ENCODE data around the gene ZSCAN10. TPM values are rescaled to one million over a fixed set of nuclear protein-coding genes. Genes with fewer than 3 reads are reported as not detected.

The ZSCAN10 gene
- total RNA-seq, 3 donors from 2014 or later (not counting 1 experiment from before 2014, with no cell fraction given), result 0.65 to 0.96 (median 0.77) TPM

GRCh38 chr16:3059723-3060242 is 39.3 kb downstream of the ZSCAN10 start:
- WGBS (ENCODE audit: insufficient coverage), result 40% methylated on average over 8 of the region's 9 CpGs
- Histone ChIP-seq H3K9me3 (ENCODE audit: control insufficient read depth, insufficient read depth, low read length) (no peaks in the 10 kb centered on the region), H3K27me3 (ENCODE audit: control insufficient read depth, insufficient read depth, low read length) (no peaks in the 10 kb centered on the region), H3K4me3 (ENCODE audit: low read length) (peak overlapping the region; percentile 36), H3K36me3 (ENCODE audit: control insufficient read depth, insufficient read depth, low read length) (peaks cover 11% of the 10 kb centered on the region), H3K4me1 (ENCODE audit: control insufficient read depth, insufficient read depth, low read length) (peaks cover 56% of the 10 kb centered on the region), H3K27ac (ENCODE audit: low read length) (peak overlapping the region; percentile 73)
- DNase-seq (no peak), ATAC-seq (no peak)
- no peaks in the 10 kb centered on the region for H3K36me3 Mint-ChIP-seq
- no peaks in the 10 kb centered on the region for H3K9me3 Mint-ChIP-seq
- peak overlapping the region; percentile 84 to 90 for H3K27ac Mint-ChIP-seq
- H3K4me1 Mint-ChIP-seq, result peaks cover 17 to 55% of the 10 kb centered on the region in 2 donors
- intact Hi-C loops (cut with micrococcal nuclease), result loop anchor here (1.0 to 5.0 kb wide), 3 partner anchors 38 to 107 kb away; partner anchors contain the start of gene ZSCAN10
- H3K27me3 Mint-ChIP-seq (ENCODE audit: low read depth in 2 of 2), result no peaks in the 10 kb centered on the region
- H3K4me3 Mint-ChIP-seq, result peak overlapping the region; percentile 89
- TF ChIP-seq CTCF (IDR thresholded peaks at IDR 0.05), result no peak

- H3K4me1 ChIP-seq (ENCODE audit: control insufficient read depth, insufficient read depth, low read length), result peaks cover 56% of the 10 kb centered on the region
- no peaks in the 10 kb centered on the region for H3K27me3 ChIP-seq (ENCODE audit: control insufficient read depth, insufficient read depth, low read length)
- H3K9me3 Mint-ChIP-seq, result no peaks in the 10 kb centered on the region
- no peaks in the 10 kb centered on the region for H3K36me3 Mint-ChIP-seq
- H3K4me3 ChIP-seq (ENCODE audit: low read length), result peak overlapping the region; percentile 93
- peak overlapping the region; percentile 81 for H3K27ac ChIP-seq (ENCODE audit: low read length)
- H3K36me3 ChIP-seq (ENCODE audit: control insufficient read depth, insufficient read depth, low read length), result peaks cover 11% of the 10 kb centered on the region
- intact Hi-C loops (cut with micrococcal nuclease), result loop anchor here (1.0 to 5.0 kb wide), 3 partner anchors 38 to 107 kb away; partner anchors contain the start of gene ZSCAN10
- peak; percentile 90 to 95 for DNase-seq
- ATAC-seq, result peak; percentile 92 to 97 (median 94)
- H3K4me3 Mint-ChIP-seq, result peak overlapping the region; percentile 93
- peaks cover 22 to 57% of the 10 kb centered on the region in 2 donors for H3K4me1 Mint-ChIP-seq
- WGBS (ENCODE audit: insufficient coverage), result under 1% methylated on average over 67 of the region's 67 CpGs
- peak overlapping the region; percentile 84 to 90 for H3K27ac Mint-ChIP-seq
- no peaks in the 10 kb centered on the region for H3K9me3 ChIP-seq (ENCODE audit: control insufficient read depth, insufficient read depth, low read length)
- TF ChIP-seq CTCF (IDR thresholded peaks at IDR 0.05), result peak; percentile 92
- H3K27me3 Mint-ChIP-seq (ENCODE audit: low read depth in 2 of 2), result no peaks in the 10 kb centered on the region
Observed at GRCh38 chr16:3059041-3059722, 39.9 kb downstream of the ZSCAN10 start.

GRCh38 chr16:3058139-3059030 is 40.7 kb downstream of the ZSCAN10 start:
- 5% methylated on average over 77 of the region's 77 CpGs for WGBS (ENCODE audit: insufficient coverage)
- Mint-ChIP-seq H3K36me3 (no peaks in the 10 kb centered on the region), H3K4me1 (peaks cover 30 to 60% of the 10 kb centered on the region in 2 donors), H3K27me3 (ENCODE audit: low read depth in 2 of 2) (no peaks in the 10 kb centered on the region), H3K4me3 (peak overlapping the region; percentile 93), H3K27ac (peak overlapping the region; percentile 84 to 90), H3K9me3 (no peaks in the 10 kb centered on the region)
- peak; percentile 46 to 54 (median 52) for ATAC-seq
- Histone ChIP-seq H3K4me3 (ENCODE audit: low read length) (peak overlapping the region; percentile 93), H3K4me1 (ENCODE audit: control insufficient read depth, insufficient read depth, low read length) (peaks cover 60% of the 10 kb centered on the region), H3K36me3 (ENCODE audit: control insufficient read depth, insufficient read depth, low read length) (peaks cover 15% of the 10 kb centered on the region), H3K27ac (ENCODE audit: low read length) (peak overlapping the region; percentile 81), H3K27me3 (ENCODE audit: control insufficient read depth, insufficient read depth, low read length) (no peaks in the 10 kb centered on the region), H3K9me3 (ENCODE audit: control insufficient read depth, insufficient read depth, low read length) (no peaks in the 10 kb centered on the region)
- peak in 1 of 2 donors; percentile 76 for DNase-seq
- intact Hi-C loops (cut with micrococcal nuclease), result loop anchor here (1.0 to 5.0 kb wide), 3 partner anchors 39 to 108 kb away; partner anchors contain the start of gene ZSCAN10
- no peak for TF ChIP-seq CTCF (IDR thresholded peaks at IDR 0.05)

All from natural killer cell (primary cell).